NCI-H2227 (cell line): ENCODE results near the gene DCC.

ENCODE experiments used
- DNase-seq: peaks from one replicate; lab custom pipeline; 2025; ENCODE audit not compliant: unreplicated experiment; lab: John Stamatoyannopoulos, UW

Gene DCC

GRCh38 chr18:53004798-53005197 lies 664.8 kb downstream of the DCC start:
- DNase-seq: no peak

- DNase-seq: no peak
These were observed 678.8 kb downstream of the DCC start for GRCh38 chr18:53018791-53019190.

- no peak for DNase-seq
These were observed 685.2 kb downstream of the DCC start for GRCh38 chr18:53025247-53025646.

GRCh38 chr18:53028565-53028964 lies 688.6 kb downstream of the DCC start:
- DNase-seq: no peak

GRCh38 chr18:53033128-53033527 lies 693.1 kb downstream of the DCC start:
- DNase-seq: no peak

- no peak for DNase-seq
These were observed 698.6 kb downstream of the DCC start for GRCh38 chr18:53038608-53039007.

GRCh38 chr18:53040286-53040685 lies 700.3 kb downstream of the DCC start:
- no peak for DNase-seq

GRCh38 chr18:53056064-53056463 lies 716.1 kb downstream of the DCC start:
- no peak for DNase-seq

GRCh38 chr18:53070788-53071187 lies 730.8 kb downstream of the DCC start:
- DNase-seq: no peak

- DNase-seq: no peak
These were observed 740.7 kb downstream of the DCC start for GRCh38 chr18:53080687-53081086.

- peak; percentile 56 for DNase-seq
These were observed 753.6 kb downstream of the DCC start for GRCh38 chr18:53093636-53094035.

- peak; percentile 51 for DNase-seq
These were observed 761.6 kb downstream of the DCC start for GRCh38 chr18:53101536-53102105.

- DNase-seq: no peak
These were observed 774.4 kb downstream of the DCC start for GRCh38 chr18:53114441-53114840.

GRCh38 chr18:53115876-53116585 lies 776.0 kb downstream of the DCC start:
- no peak for DNase-seq

- no peak for DNase-seq
These were observed 777.9 kb downstream of the DCC start for GRCh38 chr18:53117851-53118250.

GRCh38 chr18:53126210-53126609 lies 786.2 kb downstream of the DCC start:
- no peak for DNase-seq

GRCh38 chr18:53131001-53131400 lies 791.0 kb downstream of the DCC start:
- DNase-seq: no peak

GRCh38 chr18:53134711-53135110 lies 794.7 kb downstream of the DCC start:
- DNase-seq: no peak

- no peak for DNase-seq
These were observed 795.7 kb downstream of the DCC start for GRCh38 chr18:53135654-53136053.

GRCh38 chr18:53139746-53140500 lies 799.9 kb downstream of the DCC start:
- DNase-seq: no peak

- DNase-seq: no peak
These were observed 802.0 kb downstream of the DCC start for GRCh38 chr18:53142005-53142404.

- no peak for DNase-seq
These were observed 807.5 kb downstream of the DCC start for GRCh38 chr18:53147472-53147871.
